HCT116 (cell line): ENCODE results near the gene RIPOR2. TPM values are rescaled to one million over a fixed set of nuclear protein-coding genes. Genes with fewer than 3 reads are reported as not detected.

Experiments used
- ATAC-seq: fragments of 200-7000 bp; cut with Tn5 transposase; 2 replicates; pipeline ENCODE4 v1.9.1; 2020; ENCODE audit warnings: mild to moderate bottlenecking, moderate library complexity
- BruUV-seq: library from RNA; stranded (reverse); fragments of 400-500 nt; replicated peaks from 2 replicates; lab custom pipeline; 2021; lab: Mats Ljungman, UMichigan
- CTCF ChIA-PET: fragments of 300-600 bp; sonication (Branson Sonifier 250); formaldehyde crosslinking; loops from one replicate; lab custom pipeline; 2021; ENCODE audit warnings: antibody characterized with exemption; lab: Charles Lee
- POLR2A ChIA-PET: fragments of 300-600, 350-600 bp; sonication (Branson Sonifier 250); formaldehyde crosslinking; loops from one replicate; lab custom pipeline; 2021; ENCODE audit warnings: antibody characterized with exemption; lab: Charles Lee
- RAD21 ChIA-PET, 2 experiments: fragments of 300-600 bp; sonication (Branson Sonifier 250); formaldehyde crosslinking; loops; one replicate each; lab custom pipeline; 2023; ENCODE audit warnings: low total read pairs in 2 of 2; ENCODE audit not compliant: uncharacterized antibody in 2 of 2, unreplicated experiment in 2 of 2, low non-redundant PET in 1 of 2; lab: Charles Lee
- DNase-seq: peaks from one replicate; pipeline ENCODE4 v3.0.0-alpha.2; 2010; ENCODE audit warnings: low read depth, low spot score
- H2AFZ ChIP-seq: fragments of 200-600 bp; shearing (Covaris generic), sonication (generic); 2 replicates; pipeline ENCODE4 v1.6.1; 2017; ENCODE audit warnings: low read depth, mixed run types, mixed read lengths, antibody characterized with exemption, low read length; ENCODE audit not compliant: poor library complexity, severe bottlenecking
- H3K27ac ChIP-seq: 2 replicates; pipeline ENCODE4 v1.5.1; 2012; ENCODE audit warnings: low read depth, low read length
- H3K27me3 ChIP-seq: fragments of 200-600 bp; sonication (generic); 2 replicates; pipeline ENCODE4 v1.6.1; 2016; ENCODE audit warnings: mixed run types, low read length, mixed read lengths; ENCODE audit not compliant: insufficient read depth
- H3K36me3 ChIP-seq, 2 experiments: fragments of 200-500 bp in 1 of 2; fragments of 200-600 bp in 1 of 2; sonication (Bioruptor generic) in 1 of 2; sonication (generic) in 1 of 2; 2 replicates each; pipeline versions ENCODE4 v1.5.1 to v1.6.1; 2014 to 2016; ENCODE audit warnings: low read length in 2 of 2, inconsistent platforms in 1 of 2, mixed read lengths in 1 of 2, mixed run types in 1 of 2; ENCODE audit not compliant: insufficient read depth in 2 of 2, control insufficient read depth in 1 of 2
- H3K4me1 ChIP-seq, 2 experiments: fragments of 200-600 bp in 1 of 2; sonication (generic) in 1 of 2; 2 replicates each; pipeline versions ENCODE4 v1.5.1 to v1.6.1; 2012 to 2017; ENCODE audit warnings: low read length in 2 of 2, inconsistent platforms in 1 of 2, mild to moderate bottlenecking in 1 of 2, mixed read lengths in 1 of 2, mixed run types in 1 of 2, moderate library complexity in 1 of 2; ENCODE audit not compliant: insufficient read depth in 2 of 2, control insufficient read depth in 1 of 2
- H3K4me2 ChIP-seq: fragments of 200-600 bp; sonication (generic); 2 replicates; pipeline ENCODE4 v1.6.1; 2017; ENCODE audit warnings: mixed run types, low read length, mixed read lengths
- H3K4me3 ChIP-seq, 2 experiments: fragments of 200-600 bp in 1 of 2; sonication (generic) in 1 of 2; replicated peaks in 1 of 2; 2 replicates each; pipeline ENCODE4 v1.5.1; 2011 to 2016; ENCODE audit warnings: low read length in 2 of 2, control low read depth in 1 of 2, low read depth in 1 of 2, mild to moderate bottlenecking in 1 of 2, mixed read lengths in 1 of 2, mixed run types in 1 of 2
- H3K79me2 ChIP-seq: fragments of 200-600 bp; sonication (generic); 2 replicates; pipeline ENCODE4 v1.6.1; 2017; ENCODE audit warnings: mild to moderate bottlenecking, mixed run types, low read length, moderate library complexity, mixed read lengths; ENCODE audit not compliant: insufficient read depth
- H3K9ac ChIP-seq: fragments of 200-600 bp; sonication (generic); 2 replicates; pipeline ENCODE4 v1.6.1; 2016; ENCODE audit warnings: low read length, mixed read lengths
- H3K9me2 ChIP-seq: fragments of 200-600 bp; sonication (generic), shearing (Covaris generic); 2 replicates; pipeline ENCODE4 v1.6.1; 2017; ENCODE audit warnings: mixed run types, mild to moderate bottlenecking, moderate library complexity; ENCODE audit not compliant: insufficient read depth
- H3K9me3 ChIP-seq, 2 experiments: fragments of 200-500 bp in 1 of 2; fragments of 200-600 bp in 1 of 2; sonication (Bioruptor generic) in 1 of 2; sonication (generic) in 1 of 2; 2 replicates each; pipeline ENCODE4 v1.6.1; 2014 to 2017; ENCODE audit warnings: low read length in 2 of 2, mixed read lengths in 2 of 2, inconsistent platforms in 1 of 2, low read depth in 1 of 2, mild to moderate bottlenecking in 1 of 2, mixed run types in 1 of 2, moderate library complexity in 1 of 2; ENCODE audit not compliant: control insufficient read depth in 1 of 2, insufficient read depth in 1 of 2
- H4K20me1 ChIP-seq: fragments of 200-600 bp; sonication (generic), shearing (Covaris generic); 2 replicates; pipeline ENCODE4 v1.6.1; 2017; ENCODE audit warnings: mixed run types, mild to moderate bottlenecking, moderate library complexity; ENCODE audit not compliant: insufficient read depth
- CTCF ChIP-seq, 3 experiments: fragments of 200-600 bp in 1 of 3; sonication (generic) in 1 of 3; IDR thresholded peaks in 2 of 3; conservative IDR thresholded peaks in 1 of 3; 2 replicates each; pipeline ENCODE4 v1.5.1; 2012 to 2017; ENCODE audit warnings: low read depth in 2 of 3, low read length in 2 of 3, antibody characterized with exemption in 1 of 3, borderline replicate concordance in 1 of 3, control low read depth in 1 of 3, mild to moderate bottlenecking in 1 of 3, mixed read lengths in 1 of 3, mixed run types in 1 of 3, moderate library complexity in 1 of 3; ENCODE audit not compliant: insufficient read depth in 1 of 3
- EGR1 ChIP-seq: IDR thresholded peaks from 2 replicates; pipeline ENCODE4 v1.6.1; 2012; ENCODE audit warnings: low read depth
- FOSL1 ChIP-seq: IDR thresholded peaks from 2 replicates; pipeline ENCODE4 v1.6.1; 2012; ENCODE audit warnings: low read depth
- JUND ChIP-seq: IDR thresholded peaks from 2 replicates; pipeline ENCODE4 v1.6.1; 2012
- POLR2A ChIP-seq: IDR thresholded peaks from 2 replicates; pipeline ENCODE4 v1.7.0; 2011; ENCODE audit warnings: borderline replicate concordance; ENCODE audit not compliant: insufficient read depth, insufficient read length; ENCODE audit errors: extremely low read depth
- SIN3A ChIP-seq: IDR thresholded peaks from 2 replicates; pipeline ENCODE4 v1.6.1; 2012; ENCODE audit warnings: low read depth
- SP1 ChIP-seq: IDR thresholded peaks from 2 replicates; pipeline ENCODE4 v1.6.1; 2012; ENCODE audit warnings: low read depth
- SRF ChIP-seq: IDR thresholded peaks from 2 replicates; pipeline ENCODE4 v1.6.1; 2012; ENCODE audit warnings: low read depth
- intact Hi-C: fragments of 100-400 bp; cut with micrococcal nuclease; formaldehyde crosslinking; loops from 2 replicates; pipeline ENCODE4 v1.10.0; 2022
- total RNA-seq: library from RNA; stranded (reverse); gene quantifications from one replicate; pipeline ENCODE4 v1.2.1, GENCODE V29; 2021; ENCODE audit not compliant: unreplicated experiment
- TF ChIP-seq, protein P1 (sequence below): IDR thresholded peaks from 2 replicates; pipeline ENCODE4 v1.6.1; 2011; ENCODE audit warnings: mild to moderate bottlenecking, low read length, moderate library complexity; ENCODE audit not compliant: insufficient replicate concordance; ENCODE audit errors: extremely low read depth

RIPOR2 gene
- total RNA-seq, 1 experiment from 2014 or later: 0.44 TPM

DNA sequence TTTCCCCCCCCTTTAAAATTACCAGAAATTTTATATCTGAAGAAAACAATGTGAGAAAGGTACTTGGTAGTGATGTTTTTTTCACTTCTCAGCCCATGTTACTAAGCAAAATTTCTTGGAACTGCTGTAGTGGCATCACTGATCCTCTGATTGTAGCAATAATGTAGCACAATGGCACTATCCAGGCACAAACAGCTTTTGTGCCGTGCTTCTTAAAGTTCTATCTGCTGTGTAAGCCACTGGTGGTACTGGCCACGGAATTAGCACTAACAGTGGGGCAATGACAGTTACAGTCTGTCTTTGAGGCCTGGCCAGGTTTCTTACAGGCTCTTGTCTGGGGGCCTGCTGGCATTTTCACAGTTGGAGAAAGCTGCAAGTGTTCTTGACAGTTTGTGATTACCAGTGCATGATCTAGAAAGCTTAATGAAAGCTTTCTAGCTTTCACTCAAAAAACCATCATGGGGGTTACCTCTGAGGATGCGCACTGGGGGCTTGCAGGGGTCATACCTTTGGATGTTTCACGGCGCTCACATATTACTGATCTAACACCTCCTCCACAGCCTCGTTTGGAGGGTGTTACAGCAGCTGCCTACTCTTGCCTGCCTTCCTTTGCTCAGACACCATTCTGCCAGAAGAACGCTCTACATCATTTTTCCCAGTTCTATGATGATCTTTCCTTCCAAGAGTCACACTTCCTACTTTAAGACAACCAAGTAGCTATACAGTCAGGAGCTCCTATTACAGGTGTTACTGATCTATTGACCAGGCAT lies 78.7 kb downstream of the RIPOR2 start (continued):
- TF ChIP-seq, protein P1, sequence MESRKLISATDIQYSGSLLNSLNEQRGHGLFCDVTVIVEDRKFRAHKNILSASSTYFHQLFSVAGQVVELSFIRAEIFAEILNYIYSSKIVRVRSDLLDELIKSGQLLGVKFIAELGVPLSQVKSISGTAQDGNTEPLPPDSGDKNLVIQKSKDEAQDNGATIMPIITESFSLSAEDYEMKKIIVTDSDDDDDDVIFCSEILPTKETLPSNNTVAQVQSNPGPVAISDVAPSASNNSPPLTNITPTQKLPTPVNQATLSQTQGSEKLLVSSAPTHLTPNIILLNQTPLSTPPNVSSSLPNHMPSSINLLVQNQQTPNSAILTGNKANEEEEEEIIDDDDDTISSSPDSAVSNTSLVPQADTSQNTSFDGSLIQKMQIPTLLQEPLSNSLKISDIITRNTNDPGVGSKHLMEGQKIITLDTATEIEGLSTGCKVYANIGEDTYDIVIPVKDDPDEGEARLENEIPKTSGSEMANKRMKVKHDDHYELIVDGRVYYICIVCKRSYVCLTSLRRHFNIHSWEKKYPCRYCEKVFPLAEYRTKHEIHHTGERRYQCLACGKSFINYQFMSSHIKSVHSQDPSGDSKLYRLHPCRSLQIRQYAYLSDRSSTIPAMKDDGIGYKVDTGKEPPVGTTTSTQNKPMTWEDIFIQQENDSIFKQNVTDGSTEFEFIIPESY: no peak
- no peak for TF ChIP-seq SRF
- TF ChIP-seq JUND: no peak
- TF ChIP-seq SP1: no peak

DNA sequence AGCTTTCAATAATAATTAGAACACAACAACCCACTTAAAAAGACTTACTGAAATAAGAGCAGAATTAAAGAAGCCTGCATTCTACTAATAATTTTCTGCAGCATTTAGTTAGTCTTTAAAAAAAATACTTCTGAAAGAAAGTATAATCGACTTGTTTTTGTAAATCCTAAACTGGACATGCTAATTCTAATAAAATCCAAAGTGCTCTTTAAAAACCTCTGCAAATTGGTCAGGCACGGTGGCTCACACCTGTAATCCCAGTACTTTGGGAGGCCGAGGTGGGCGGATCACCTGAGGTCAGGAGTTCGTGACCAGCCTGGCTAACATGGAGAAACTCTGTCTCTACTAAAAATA lies 79.5 kb downstream of the RIPOR2 start:
- intact Hi-C loops: loop anchor here (1.0 to 5.0 kb wide), 4 partner anchors 136 to 746 kb away; no protein-coding TSS in a partner anchor
- no TSS peak for BruUV-seq
- no peaks in the 10 kb centered on the region for H3K79me2 ChIP-seq
- H3K27ac ChIP-seq: no peak overlapping the region
- RAD21 ChIA-PET: interaction anchor here (1.0 to 1.4 kb wide), 3 partner anchors 162 to 214 kb away, joined by 3 to 6 read pairs (median 4); no protein-coding TSS in a partner anchor
- POLR2A ChIA-PET: interaction anchor here (1.5 to 2.0 kb wide), 2 partner anchors 162 to 214 kb away, joined by 3 to 7 read pairs; no protein-coding TSS in a partner anchor
- TF ChIP-seq EGR1: no peak
- TF ChIP-seq POLR2A: no peak
- no peak for TF ChIP-seq SIN3A
- TF ChIP-seq CTCF (IDR thresholded peaks at IDR 0.05 in 2 of 3, conservative IDR thresholded peaks at IDR 0.05 in 1 of 3; ENCODE audit: borderline replicate concordance in 1 of 3, insufficient read depth in 1 of 3, low read depth in 2 of 3, low read length in 2 of 3): no peak; a peak in 1 of 6 replicates
- TF ChIP-seq FOSL1: no peak
- H3K9ac ChIP-seq: no peak overlapping the region
- CTCF ChIA-PET: interaction anchor here (0.7 to 4.0 kb wide), 12 partner anchors 9 to 409 kb away, joined by 3 to 66 read pairs (median 4); no protein-coding TSS in a partner anchor
- peak overlapping the region; percentile 75 for H2AFZ ChIP-seq
- ATAC-seq (no peak), DNase-seq (no peak)
- H3K4me3 ChIP-seq: no peak overlapping the region
- peaks cover 7% of the 10 kb centered on the region; the same call in 1 of the 2 replicates for H3K27me3 ChIP-seq
- no peaks in the 10 kb centered on the region for H3K9me3 ChIP-seq
- peak overlapping the region; percentile 70; the same call in 1 of the 2 replicates for H3K4me2 ChIP-seq
- no peaks in the 10 kb centered on the region for H4K20me1 ChIP-seq
- H3K36me3 ChIP-seq: no peaks in the 10 kb centered on the region
- H3K9me2 ChIP-seq: no peaks in the 10 kb centered on the region
- H3K4me1 ChIP-seq: peaks cover 3 to 10% of the 10 kb centered on the region in 2 experiments; a peak in 2 of 4 replicates
